ENCODE measurements around the gene THADA. TPM values are rescaled to one million over a fixed set of nuclear protein-coding genes. Genes with fewer than 3 reads are reported as not detected.

The THADA gene
- total RNA-seq, 1 experiment from 2014 or later, result 20.1 TPM

DNA sequence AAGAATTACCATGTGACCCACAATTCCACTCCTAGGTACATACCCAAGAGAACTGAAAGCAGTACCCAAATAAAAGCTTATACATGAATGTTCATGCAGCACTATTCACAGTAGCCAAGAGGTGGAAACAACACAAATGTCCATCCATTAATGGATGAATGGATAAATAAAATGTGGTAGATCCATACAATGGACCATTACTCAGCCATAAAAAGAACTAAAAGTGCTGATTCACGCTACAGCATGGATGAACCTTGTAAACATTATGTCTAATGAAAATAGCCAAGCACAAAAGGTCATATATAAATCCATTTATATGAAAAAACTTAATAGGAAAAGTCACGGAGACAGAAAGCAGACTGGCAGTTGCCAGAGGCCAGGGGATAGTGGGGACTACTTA is 345.8 kb downstream of the THADA start:
- no peak overlapping the region for H2AK5ac ChIP-seq (ENCODE audit: insufficient read length, low read length)
- H4K8ac ChIP-seq (replicated peaks; ENCODE audit: insufficient read length, low read depth, low read length), result no peak overlapping the region
- DNase-seq, result no peak
- Mint-ChIP-seq H3K27ac (no peak overlapping the region), H3K4me1 (peaks cover 12 to 14% of the 10 kb centered on the region in 2 experiments), H3K27me3 (ENCODE audit: low read depth) (no peaks in the 10 kb centered on the region), H3K9me3 (no peaks in the 10 kb centered on the region), H3K4me3 (no peak overlapping the region), H3K36me3 (ENCODE audit: insufficient read depth in 1 of 3, low read depth in 3 of 3) (no peaks in the 10 kb centered on the region; a peak in 1 of 7 replicates)
- no peak overlapping the region for H2BK120ac ChIP-seq (ENCODE audit: low read depth, low read length, poor library complexity, severe bottlenecking)
- H3K4me2 ChIP-seq (ENCODE audit: insufficient read depth, insufficient read length, low read length), result no peak overlapping the region
- H3K4ac ChIP-seq (ENCODE audit: low read depth, low read length), result no peak overlapping the region
- no peak overlapping the region for H3K27ac ChIP-seq (ENCODE audit: insufficient read length, low read depth, low read length)
- no peak overlapping the region for H3K18ac ChIP-seq (ENCODE audit: insufficient read length, low read depth, low read length)
- no peaks in the 10 kb centered on the region for H3K79me1 ChIP-seq (ENCODE audit: insufficient read depth, low read depth, low read length, poor library complexity, severe bottlenecking)
- H3K27me3 ChIP-seq (ENCODE audit: insufficient read depth, low read length), result no peaks in the 10 kb centered on the region
- no peak for TF ChIP-seq CTCF (conservative IDR thresholded peaks at IDR 0.05)
- H4K5ac ChIP-seq (ENCODE audit: insufficient read length, low read depth, low read length), result no peak overlapping the region
- H2BK15ac ChIP-seq (ENCODE audit: low read depth, low read length), result no peak overlapping the region
- no peak overlapping the region for H3K9ac ChIP-seq (ENCODE audit: extremely low read depth, insufficient read length, low read length)
- no peak overlapping the region for H3T11ph ChIP-seq (ENCODE audit: low read length)
- no peak overlapping the region for H3K14ac ChIP-seq (ENCODE audit: insufficient read depth, low read length)
- no peak overlapping the region for H4K91ac ChIP-seq (ENCODE audit: insufficient read length, low read depth, low read length)
- H3K23ac ChIP-seq (ENCODE audit: insufficient read length, low read depth, low read length), result no peak overlapping the region
- no peaks in the 10 kb centered on the region for H3K79me2 ChIP-seq (ENCODE audit: insufficient read depth, low read length)
- H3K4me1 ChIP-seq (ENCODE audit: insufficient read depth, low read length), result peaks cover 3% of the 10 kb centered on the region; the same call in 1 of the 2 replicates
- no peak overlapping the region for H3K56ac ChIP-seq (ENCODE audit: insufficient read length, low read depth, low read length)
- no peaks in the 10 kb centered on the region for H3K23me2 ChIP-seq (ENCODE audit: insufficient read length, low read depth, low read length, poor library complexity, severe bottlenecking)
- no peaks in the 10 kb centered on the region for H3K9me3 ChIP-seq (ENCODE audit: control insufficient read depth, low read depth, low read length)
- H4K20me1 ChIP-seq (ENCODE audit: control insufficient read depth, insufficient read depth, insufficient read length), result no peaks in the 10 kb centered on the region
- no CpG with 5 or more reads among the region's 2 CpGs for WGBS (ENCODE audit: extremely low coverage, insufficient read length, low lambda C conversion rate)
- H2BK5ac ChIP-seq (ENCODE audit: insufficient read length, low read length), result no peak overlapping the region
- H2BK20ac ChIP-seq (ENCODE audit: low read depth, low read length, poor library complexity, severe bottlenecking), result no peak overlapping the region
- no peak overlapping the region for H2AFZ ChIP-seq (ENCODE audit: low read length)
- H2BK12ac ChIP-seq (ENCODE audit: insufficient read length, low read depth, low read length), result no peak overlapping the region

Measured in H9 (cell line).